ENCODE measurements around the gene ROPN1B. TPM values are rescaled to one million over a fixed set of nuclear protein-coding genes. Genes with fewer than 3 reads are reported as not detected.

Gene ROPN1B
- total RNA-seq, 4 donors from 2014 or later, result 8.6 to 27.6 (median 14.4) TPM

GRCh38 chr3:126018995-126019394 lies 50.0 kb downstream of the ROPN1B start:
- Histone ChIP-seq H3K27me3 (no peaks in the 10 kb centered on the region), H3K4me3 (no peak overlapping the region), H3K36me3 (peaks cover 19% of the 10 kb centered on the region), H3K27ac (no peak overlapping the region), H3K9me3 (no peaks in the 10 kb centered on the region), H3K4me1 (peaks cover 8% of the 10 kb centered on the region)
- DNase-seq (ENCODE audit: low spot score in 2 of 2), result no peak
- TF ChIP-seq POLR2AphosphoS5 (IDR thresholded peaks at IDR 0.05) (no peak), CTCF (IDR thresholded peaks at IDR 0.05) (no peak), EP300 (IDR thresholded peaks at IDR 0.05) (no peak), POLR2A (IDR thresholded peaks at IDR 0.05) (no peak)
- WGBS, result 92% methylated on average over 7 of the region's 7 CpGs

GRCh38 chr3:126019683-126020082 lies 50.7 kb downstream of the ROPN1B start:
- WGBS, result 91% methylated on average over 4 of the region's 5 CpGs
- no peaks in the 10 kb centered on the region for H3K27me3 ChIP-seq
- no peaks in the 10 kb centered on the region for H3K9me3 ChIP-seq
- DNase-seq (ENCODE audit: low spot score in 2 of 2), result no peak
- TF ChIP-seq POLR2AphosphoS5 (IDR thresholded peaks at IDR 0.05), result no peak
- no peak for TF ChIP-seq CTCF (IDR thresholded peaks at IDR 0.05)
- no peak for TF ChIP-seq POLR2A (IDR thresholded peaks at IDR 0.05)
- TF ChIP-seq EP300 (IDR thresholded peaks at IDR 0.05), result no peak
- H3K27ac ChIP-seq, result no peak overlapping the region
- H3K36me3 ChIP-seq, result peaks cover 19% of the 10 kb centered on the region
- H3K4me1 ChIP-seq, result peaks cover under 1% of the 10 kb centered on the region
- no peak overlapping the region for H3K4me3 ChIP-seq

- Histone ChIP-seq H3K4me1 (no peaks in the 10 kb centered on the region), H3K36me3 (peaks cover 25% of the 10 kb centered on the region), H3K27ac (no peak overlapping the region), H3K27me3 (no peaks in the 10 kb centered on the region), H3K9me3 (no peaks in the 10 kb centered on the region), H3K4me3 (no peak overlapping the region)
- WGBS, result 81% methylated on average over 5 of the region's 5 CpGs
- DNase-seq (ENCODE audit: low spot score in 2 of 2), result no peak
- no peak for TF ChIP-seq POLR2A (IDR thresholded peaks at IDR 0.05)
- TF ChIP-seq CTCF (IDR thresholded peaks at IDR 0.05), result no peak
- no peak for TF ChIP-seq EP300 (IDR thresholded peaks at IDR 0.05)
- TF ChIP-seq POLR2AphosphoS5 (IDR thresholded peaks at IDR 0.05), result no peak
Measured at GRCh38 chr3:126021224-126021623, 52.2 kb downstream of the ROPN1B start.

- Histone ChIP-seq H3K36me3 (peaks cover 25% of the 10 kb centered on the region), H3K4me1 (no peaks in the 10 kb centered on the region), H3K4me3 (no peak overlapping the region), H3K9me3 (no peaks in the 10 kb centered on the region), H3K27me3 (no peaks in the 10 kb centered on the region), H3K27ac (no peak overlapping the region)
- TF ChIP-seq POLR2A (IDR thresholded peaks at IDR 0.05) (no peak), POLR2AphosphoS5 (IDR thresholded peaks at IDR 0.05) (no peak), EP300 (IDR thresholded peaks at IDR 0.05) (no peak), CTCF (IDR thresholded peaks at IDR 0.05) (no peak)
- WGBS, result 100% methylated on average over 1 of the region's 1 CpG
- DNase-seq (ENCODE audit: low spot score in 2 of 2), result no peak
Measured at GRCh38 chr3:126021702-126022101, 52.7 kb downstream of the ROPN1B start.

GRCh38 chr3:126022741-126023359 lies 53.9 kb downstream of the ROPN1B start:
- Histone ChIP-seq H3K4me3 (no peak overlapping the region), H3K9me3 (no peaks in the 10 kb centered on the region), H3K4me1 (no peaks in the 10 kb centered on the region), H3K27ac (no peak overlapping the region), H3K27me3 (no peaks in the 10 kb centered on the region), H3K36me3 (peaks cover 25% of the 10 kb centered on the region)
- WGBS, result 95% methylated on average over 8 of the region's 10 CpGs
- TF ChIP-seq POLR2AphosphoS5 (IDR thresholded peaks at IDR 0.05) (no peak), POLR2A (IDR thresholded peaks at IDR 0.05) (no peak), EP300 (IDR thresholded peaks at IDR 0.05) (no peak), CTCF (IDR thresholded peaks at IDR 0.05) (no peak)
- no peak for DNase-seq (ENCODE audit: low spot score in 2 of 2)

All from suprapubic skin (tissue), 4 donors.